Liver (tissue), 2 donors: Measurements from ENCODE around the gene SAA1.

Experiments used
- TF ChIP-seq, protein P1 (sequence below): fragments of 150-350 bp; IDR thresholded peaks from 2 replicates; pipeline ENCODE4 v1.5.1; 2017; ENCODE audit warnings: improper control_type of control experiment, low read depth, low read length; ENCODE audit not compliant: missing input control
- TF ChIP-seq, protein P2 (sequence below): IDR thresholded peaks from 2 replicates; pipeline ENCODE4 v1.6.1; 2016; ENCODE audit warnings: antibody characterized with exemption
- donor health status: healthy.

DNA sequence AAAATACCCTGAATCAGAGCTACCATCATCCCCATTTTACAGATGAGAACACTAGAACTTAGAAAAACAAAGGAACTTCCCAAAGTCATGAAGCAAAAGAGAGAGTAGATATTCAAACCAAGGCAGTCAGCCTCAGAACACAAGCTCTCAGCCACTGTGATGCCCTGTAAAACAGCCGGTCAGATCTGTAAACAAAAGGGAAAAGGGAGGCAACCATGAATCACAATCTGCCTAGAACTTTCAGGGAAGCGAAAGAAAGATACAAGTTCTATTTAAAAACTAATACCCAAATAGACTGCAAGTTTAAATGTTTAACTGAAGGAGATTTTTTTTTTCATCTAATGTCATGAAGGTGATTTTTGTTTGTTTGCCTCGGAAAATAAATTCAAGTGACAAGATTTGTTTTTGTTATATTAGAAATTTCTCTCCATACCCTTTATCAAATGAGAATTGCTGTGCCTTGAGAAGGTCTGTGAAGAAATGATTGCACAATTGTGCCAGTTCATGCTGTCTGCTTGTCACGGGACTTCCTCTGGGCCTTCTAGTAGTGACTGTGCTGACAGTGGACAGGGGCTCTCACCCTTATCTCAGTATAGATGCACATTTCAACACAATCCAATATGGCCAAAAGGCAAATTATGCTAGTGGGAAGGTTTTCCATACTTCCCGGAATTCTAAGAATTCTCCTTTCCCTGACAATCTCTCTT, 11.7 kb downstream of the SAA1 start:
- TF ChIP-seq, protein P1, sequence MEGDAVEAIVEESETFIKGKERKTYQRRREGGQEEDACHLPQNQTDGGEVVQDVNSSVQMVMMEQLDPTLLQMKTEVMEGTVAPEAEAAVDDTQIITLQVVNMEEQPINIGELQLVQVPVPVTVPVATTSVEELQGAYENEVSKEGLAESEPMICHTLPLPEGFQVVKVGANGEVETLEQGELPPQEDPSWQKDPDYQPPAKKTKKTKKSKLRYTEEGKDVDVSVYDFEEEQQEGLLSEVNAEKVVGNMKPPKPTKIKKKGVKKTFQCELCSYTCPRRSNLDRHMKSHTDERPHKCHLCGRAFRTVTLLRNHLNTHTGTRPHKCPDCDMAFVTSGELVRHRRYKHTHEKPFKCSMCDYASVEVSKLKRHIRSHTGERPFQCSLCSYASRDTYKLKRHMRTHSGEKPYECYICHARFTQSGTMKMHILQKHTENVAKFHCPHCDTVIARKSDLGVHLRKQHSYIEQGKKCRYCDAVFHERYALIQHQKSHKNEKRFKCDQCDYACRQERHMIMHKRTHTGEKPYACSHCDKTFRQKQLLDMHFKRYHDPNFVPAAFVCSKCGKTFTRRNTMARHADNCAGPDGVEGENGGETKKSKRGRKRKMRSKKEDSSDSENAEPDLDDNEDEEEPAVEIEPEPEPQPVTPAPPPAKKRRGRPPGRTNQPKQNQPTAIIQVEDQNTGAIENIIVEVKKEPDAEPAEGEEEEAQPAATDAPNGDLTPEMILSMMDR, result no peak
- TF ChIP-seq, protein P2, sequence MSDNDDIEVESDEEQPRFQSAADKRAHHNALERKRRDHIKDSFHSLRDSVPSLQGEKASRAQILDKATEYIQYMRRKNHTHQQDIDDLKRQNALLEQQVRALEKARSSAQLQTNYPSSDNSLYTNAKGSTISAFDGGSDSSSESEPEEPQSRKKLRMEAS, result no peak
